ENCODE data around the gene EVI5.
A peak's percentile ranks its signal among the peaks of the same experiment; 100 is the strongest.
"Not testable (repeated sequence)": the region's sequence is repeated elsewhere in the genome, so short reads cannot be mapped to it uniquely, and the experiment has no call there.

The EVI5 gene

GRCh38 chr1:92567211-92567868 lies 217.6 kb downstream of the EVI5 start:
- peak; percentile 42 for DNase-seq

GRCh38 chr1:92563457-92564216 lies 221.3 kb downstream of the EVI5 start:
- peak; percentile 89 for DNase-seq

GRCh38 chr1:92556350-92556749 lies 228.6 kb downstream of the EVI5 start:
- DNase-seq, result no peak

GRCh38 chr1:92554216-92554615 lies 230.7 kb downstream of the EVI5 start:
- peak; percentile 8 for DNase-seq

- no peak for DNase-seq
These were observed 233.0 kb downstream of the EVI5 start for GRCh38 chr1:92551916-92552315.

- no peak for DNase-seq
These were observed 240.1 kb downstream of the EVI5 start for GRCh38 chr1:92544756-92545165.

GRCh38 chr1:92543131-92544055 lies 241.5 kb downstream of the EVI5 start:
- peak; percentile 8 for DNase-seq

GRCh38 chr1:92538413-92539061 lies 246.4 kb downstream of the EVI5 start:
- DNase-seq, result no peak

GRCh38 chr1:92538048-92538412 lies 246.9 kb downstream of the EVI5 start:
- no peak for DNase-seq

- DNase-seq, result peak; percentile 12
These were observed 247.7 kb downstream of the EVI5 start for GRCh38 chr1:92536980-92537884.

- DNase-seq, result no peak
These were observed 248.5 kb downstream of the EVI5 start for GRCh38 chr1:92536211-92536979.

- DNase-seq, result not testable (repeated sequence)
These were observed 252.5 kb downstream of the EVI5 start for GRCh38 chr1:92532371-92532770.

GRCh38 chr1:92531939-92532338 lies 253.0 kb downstream of the EVI5 start:
- not testable (repeated sequence) for DNase-seq

- DNase-seq, result no peak
These were observed 257.2 kb downstream of the EVI5 start for GRCh38 chr1:92527670-92528069.

- not testable (repeated sequence) for DNase-seq
These were observed 259.8 kb downstream of the EVI5 start for GRCh38 chr1:92524944-92525590.

GRCh38 chr1:92519043-92519442 lies 265.9 kb downstream of the EVI5 start:
- no peak for DNase-seq

GRCh38 chr1:92516574-92516973 lies 268.3 kb downstream of the EVI5 start:
- no peak for DNase-seq

- DNase-seq, result peak; percentile 84
These were observed 269.1 kb downstream of the EVI5 start for GRCh38 chr1:92515796-92516201.

GRCh38 chr1:92511541-92511940 lies 273.4 kb downstream of the EVI5 start:
- DNase-seq, result no peak

- DNase-seq, result no peak
These were observed 275.3 kb downstream of the EVI5 start for GRCh38 chr1:92509619-92510018.

Data from MV-4-11 (cell line).